HFF-Myc (cell line): ENCODE measurements around the gene COL26A1.

Experiments
- DNase-seq: peaks from one replicate; pipeline ENCODE4 v3.0.0-alpha.2; 2011; ENCODE audit warnings: low read depth; ENCODE audit errors: extremely low read depth
- H3K4me3 ChIP-seq: replicated peaks from 2 replicates; pipeline ENCODE4 v1.5.1; 2011; ENCODE audit warnings: low read depth, mild to moderate bottlenecking, control low read depth, low read length
- TF ChIP-seq, protein P1 (sequence below): IDR thresholded peaks from 2 replicates; pipeline ENCODE4 v1.5.1; 2012; ENCODE audit warnings: mild to moderate bottlenecking, low read depth, low read length, control low read depth; ENCODE audit errors: missing control alignments

COL26A1 gene

GRCh38 chr7:101567230-101567629 lies 204.6 kb downstream of the COL26A1 start:
- no peak for DNase-seq
- TF ChIP-seq, protein P1, sequence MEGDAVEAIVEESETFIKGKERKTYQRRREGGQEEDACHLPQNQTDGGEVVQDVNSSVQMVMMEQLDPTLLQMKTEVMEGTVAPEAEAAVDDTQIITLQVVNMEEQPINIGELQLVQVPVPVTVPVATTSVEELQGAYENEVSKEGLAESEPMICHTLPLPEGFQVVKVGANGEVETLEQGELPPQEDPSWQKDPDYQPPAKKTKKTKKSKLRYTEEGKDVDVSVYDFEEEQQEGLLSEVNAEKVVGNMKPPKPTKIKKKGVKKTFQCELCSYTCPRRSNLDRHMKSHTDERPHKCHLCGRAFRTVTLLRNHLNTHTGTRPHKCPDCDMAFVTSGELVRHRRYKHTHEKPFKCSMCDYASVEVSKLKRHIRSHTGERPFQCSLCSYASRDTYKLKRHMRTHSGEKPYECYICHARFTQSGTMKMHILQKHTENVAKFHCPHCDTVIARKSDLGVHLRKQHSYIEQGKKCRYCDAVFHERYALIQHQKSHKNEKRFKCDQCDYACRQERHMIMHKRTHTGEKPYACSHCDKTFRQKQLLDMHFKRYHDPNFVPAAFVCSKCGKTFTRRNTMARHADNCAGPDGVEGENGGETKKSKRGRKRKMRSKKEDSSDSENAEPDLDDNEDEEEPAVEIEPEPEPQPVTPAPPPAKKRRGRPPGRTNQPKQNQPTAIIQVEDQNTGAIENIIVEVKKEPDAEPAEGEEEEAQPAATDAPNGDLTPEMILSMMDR = no peak
- H3K4me3 ChIP-seq = no peak overlapping the region

- TF ChIP-seq, protein P1 = no peak
- no peak for DNase-seq
- no peak overlapping the region for H3K4me3 ChIP-seq
Observed at GRCh38 chr7:101572156-101572555, 209.5 kb downstream of the COL26A1 start.

DNA sequence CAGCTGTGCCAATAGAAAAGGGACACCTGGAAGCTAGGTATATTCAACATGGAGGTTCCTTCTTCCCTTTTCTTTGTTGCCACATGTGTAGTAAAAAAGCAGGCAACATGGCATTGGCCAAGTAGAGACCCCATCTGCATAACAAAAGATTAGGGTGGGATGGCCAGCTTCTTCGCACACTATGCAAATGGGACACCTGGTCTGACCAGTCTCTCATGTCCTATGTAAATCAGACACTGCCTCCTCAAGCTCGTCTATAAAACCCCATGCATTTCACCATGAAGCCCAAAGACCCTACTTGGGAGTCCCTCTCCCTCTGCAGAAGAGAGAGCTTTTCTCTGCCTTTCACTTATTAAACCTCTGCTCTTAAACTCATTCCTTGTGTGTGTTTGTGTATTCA lies 212.5 kb downstream of the COL26A1 start:
- H3K4me3 ChIP-seq = no peak overlapping the region
- TF ChIP-seq, protein P1 = no peak
- no peak for DNase-seq

DNA sequence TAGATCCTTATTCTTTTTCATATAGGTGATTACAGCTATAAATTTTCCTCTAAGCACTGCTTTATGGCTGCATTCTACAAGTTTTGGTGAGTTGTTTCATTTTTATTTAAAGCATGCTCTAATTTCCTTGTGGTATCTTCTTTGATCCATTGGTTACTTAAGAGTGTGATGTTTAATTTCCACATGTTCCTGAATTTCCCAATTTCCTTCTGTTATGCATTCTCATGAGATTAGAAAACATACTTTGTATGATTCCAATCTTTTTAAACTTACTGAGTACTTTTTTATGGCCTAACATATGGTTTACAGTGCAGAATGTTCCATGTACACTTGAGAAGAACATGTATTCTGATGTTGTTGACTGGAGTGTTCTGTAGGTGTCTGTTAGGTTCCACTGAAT lies 213.0 kb downstream of the COL26A1 start:
- TF ChIP-seq, protein P1 = no peak

GRCh38 chr7:101576998-101577397 lies 214.3 kb downstream of the COL26A1 start:
- TF ChIP-seq, protein P1 = no peak

More for the DNA sequence above, 213.0 kb downstream of the COL26A1 start:
- DNase-seq = no peak
- no peak overlapping the region for H3K4me3 ChIP-seq

GRCh38 chr7:101578552-101578951 lies 215.9 kb downstream of the COL26A1 start:
- H3K4me3 ChIP-seq = no peak overlapping the region
- no peak for DNase-seq
- TF ChIP-seq, protein P1 = no peak

More at GRCh38 chr7:101576998-101577397, 214.3 kb downstream of the COL26A1 start:
- no peak for DNase-seq
- no peak overlapping the region for H3K4me3 ChIP-seq

DNA sequence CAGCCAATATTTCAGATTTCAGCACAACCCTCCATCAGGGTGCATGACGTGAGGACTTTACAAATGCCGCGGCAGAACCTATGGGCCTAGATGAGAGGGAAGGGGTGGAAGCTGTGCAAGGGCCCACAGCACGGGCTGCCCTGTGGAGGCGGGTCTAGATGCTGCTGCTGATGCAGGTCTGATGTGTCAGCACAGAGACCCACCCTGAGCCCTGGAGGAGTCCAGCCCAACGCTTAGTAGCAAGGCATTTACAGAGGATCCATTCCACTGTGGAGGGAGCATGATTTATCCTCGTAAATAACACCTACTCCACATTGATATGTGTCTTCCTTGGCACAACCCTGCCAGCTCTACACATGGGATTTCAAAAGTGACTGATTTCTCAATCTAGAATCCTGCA lies 217.9 kb downstream of the COL26A1 start:
- DNase-seq = no peak
- H3K4me3 ChIP-seq = no peak overlapping the region
- TF ChIP-seq, protein P1 = no peak
